ENCODE measurements around the gene MCM5.
A peak's percentile ranks its signal among the peaks of the same experiment; 100 is the strongest.
"Not testable (repeated sequence)": the region's sequence is repeated elsewhere in the genome, so short reads cannot be mapped to it uniquely, and the experiment has no call there.

Gene MCM5

GRCh38 chr22:35454416-35455054 is 54.6 kb downstream of the MCM5 start:
- DNase-seq: no peak

- no peak for DNase-seq
Measured at GRCh38 chr22:35455529-35455928, 55.6 kb downstream of the MCM5 start.

DNA sequence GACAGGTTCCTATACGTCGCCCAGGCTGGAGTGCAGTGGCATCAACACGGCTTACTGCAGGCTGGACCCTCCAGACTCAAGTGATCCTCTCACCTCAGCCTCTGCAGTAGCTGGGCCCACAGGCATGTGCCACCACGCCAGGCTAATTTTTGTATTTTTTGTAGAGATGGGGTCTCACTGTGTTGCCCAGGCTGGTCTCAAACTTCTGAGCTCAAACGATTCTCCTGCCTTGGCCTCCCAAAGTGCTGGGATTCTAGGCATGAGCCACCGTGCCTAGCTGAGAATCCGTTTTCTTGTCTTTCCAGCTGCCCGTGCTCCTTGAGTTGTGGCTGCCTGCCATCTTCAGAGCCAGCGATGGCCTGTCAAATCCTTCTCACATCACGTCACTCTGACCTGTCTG is 56.8 kb downstream of the MCM5 start:
- DNase-seq: no peak

DNA sequence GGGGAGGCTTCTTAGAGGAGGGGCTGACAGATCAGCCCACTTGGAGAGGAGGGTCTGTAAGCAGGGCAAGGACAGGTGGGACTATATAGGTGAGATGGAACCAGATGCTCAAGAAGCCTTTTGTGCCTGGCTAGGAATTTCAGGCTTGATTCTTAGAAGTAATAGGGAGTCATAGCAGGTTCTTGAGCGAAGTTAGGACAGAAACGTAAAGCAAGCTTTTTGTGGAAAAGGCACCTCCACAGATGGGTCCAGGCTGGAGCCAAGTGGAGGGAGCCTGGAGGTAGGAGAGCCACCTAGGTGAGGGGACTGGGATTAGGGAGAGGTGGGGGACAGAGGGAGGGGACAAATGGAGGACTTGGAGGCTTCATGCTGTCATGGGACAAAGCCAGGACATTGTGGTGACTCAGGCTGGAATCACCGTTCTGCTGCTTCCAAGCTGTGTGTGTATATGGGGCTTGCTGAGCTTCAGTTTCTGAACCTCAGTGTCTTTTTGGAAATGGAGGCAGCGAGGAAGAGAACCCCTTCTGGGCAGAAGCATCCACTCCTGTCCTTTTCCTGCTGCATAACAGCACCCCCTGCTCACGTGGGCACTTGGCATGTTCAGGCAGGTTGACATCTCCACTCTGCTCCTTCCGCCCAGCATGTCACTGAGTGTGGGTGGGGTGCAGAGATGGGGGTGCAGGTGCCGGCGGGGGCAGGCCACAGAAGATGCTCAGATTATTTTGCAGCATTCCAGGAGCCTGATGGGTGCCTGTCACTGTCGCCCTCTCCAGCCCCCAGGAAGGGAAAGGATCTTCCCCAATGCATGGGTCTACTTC is 58.0 kb downstream of the MCM5 start:
- no peak for DNase-seq

GRCh38 chr22:35458547-35459422 is 58.8 kb downstream of the MCM5 start:
- DNase-seq: no peak

DNA sequence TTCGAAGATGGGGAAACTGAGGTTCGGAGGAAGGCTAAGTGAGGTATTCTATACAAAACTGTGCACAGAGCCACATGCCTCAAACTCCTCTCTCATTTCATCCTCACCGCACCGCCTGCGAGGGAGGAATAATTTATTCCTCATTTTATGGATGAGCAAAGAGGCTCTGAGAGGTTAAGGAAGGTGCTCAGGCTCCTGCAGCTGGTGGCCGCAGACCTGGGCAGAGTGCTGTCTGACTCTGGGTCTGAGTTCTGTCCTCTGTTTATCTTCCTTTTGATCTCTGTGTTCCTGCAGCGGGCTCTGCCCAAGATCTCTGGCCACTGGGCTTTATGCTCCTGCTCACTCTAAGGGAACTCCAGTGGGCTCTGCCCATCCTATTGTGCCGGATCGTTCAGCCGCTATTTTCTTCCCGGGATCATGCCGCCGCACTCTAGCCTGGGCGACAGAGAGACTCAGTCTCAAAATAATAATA is 59.5 kb downstream of the MCM5 start:
- DNase-seq: no peak

DNA sequence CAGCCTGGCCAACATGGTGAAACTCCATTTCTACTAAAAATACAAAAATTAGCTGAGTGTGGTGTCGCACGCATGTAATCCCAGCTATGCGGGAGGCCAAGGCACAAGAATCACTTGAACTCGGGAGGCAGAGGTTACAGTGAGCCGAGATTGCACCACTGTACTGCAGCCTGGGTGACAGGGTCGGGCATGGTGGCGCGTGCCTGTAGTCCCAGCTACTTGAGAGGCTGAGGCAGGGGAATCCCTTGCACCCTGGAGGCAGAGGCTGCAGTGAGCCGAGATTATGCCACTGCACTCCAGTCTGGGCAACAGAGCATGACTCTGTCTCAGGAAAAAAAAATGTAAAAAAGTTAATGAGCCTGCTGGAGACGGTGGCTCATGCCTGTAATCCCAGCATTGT is 60.0 kb downstream of the MCM5 start:
- DNase-seq: not testable (repeated sequence)

- no peak for DNase-seq
Measured at GRCh38 chr22:35460688-35461087, 60.7 kb downstream of the MCM5 start.

DNA sequence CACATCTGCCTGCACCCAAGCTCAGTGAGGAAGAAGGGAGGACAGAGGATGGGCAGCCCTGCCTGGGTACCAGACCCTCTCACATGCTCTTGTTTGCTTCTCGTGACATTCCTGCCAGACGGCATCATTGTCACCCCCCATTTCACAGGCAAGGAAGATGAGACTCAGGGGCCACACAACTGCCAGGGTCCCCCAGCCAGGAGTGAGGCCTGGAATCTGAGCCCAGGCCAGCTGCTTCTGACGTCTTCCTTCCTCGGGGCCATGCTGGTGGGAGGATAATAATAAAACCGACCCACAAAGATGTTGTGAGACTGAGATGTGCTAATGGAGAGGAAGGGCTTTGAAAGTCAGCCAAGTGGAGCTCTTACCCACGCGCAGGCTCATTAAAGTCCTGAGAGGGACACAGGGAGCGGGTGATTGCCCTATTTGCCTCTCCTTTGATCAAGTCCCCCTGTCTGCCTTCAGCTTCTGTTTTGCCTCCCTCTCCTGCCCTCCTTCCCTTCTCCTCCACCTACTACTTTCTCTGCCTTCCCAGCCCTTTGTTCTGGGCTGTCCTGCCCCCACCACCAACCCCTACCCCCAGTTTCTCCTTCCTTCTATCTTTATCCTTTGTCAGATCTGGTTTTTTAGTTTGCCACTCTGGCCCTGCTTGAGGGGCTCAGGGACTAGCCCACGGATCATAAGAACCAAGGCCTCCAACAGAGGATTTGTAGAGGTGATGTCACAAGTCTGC is 62.7 kb downstream of the MCM5 start:
- no peak for DNase-seq

GRCh38 chr22:35463231-35463933 is 63.4 kb downstream of the MCM5 start:
- no peak for DNase-seq

DNA sequence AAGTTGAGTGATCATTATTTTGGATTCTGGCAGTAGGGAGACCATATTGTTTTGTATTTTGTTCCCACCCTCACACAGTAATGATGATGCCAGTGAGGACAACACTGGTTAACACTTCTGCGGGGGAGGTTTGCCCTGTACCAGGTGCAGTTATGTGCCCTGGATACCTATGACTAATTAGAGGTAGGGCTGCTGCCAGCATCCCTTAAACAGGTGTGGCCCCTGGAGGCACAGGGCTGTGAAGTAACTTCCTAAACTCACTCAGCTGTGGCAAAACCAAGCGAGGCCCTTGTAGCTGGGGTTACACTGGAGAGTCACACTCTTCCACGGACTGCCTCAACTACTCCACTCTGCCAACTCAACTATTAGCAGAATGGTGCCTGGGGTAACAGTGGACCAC is 64.5 kb downstream of the MCM5 start:
- DNase-seq: no peak

GRCh38 chr22:35465109-35465701 is 65.3 kb downstream of the MCM5 start:
- DNase-seq: no peak

- peak; percentile 69 for DNase-seq
Measured at GRCh38 chr22:35467681-35468434, 67.9 kb downstream of the MCM5 start.

DNA sequence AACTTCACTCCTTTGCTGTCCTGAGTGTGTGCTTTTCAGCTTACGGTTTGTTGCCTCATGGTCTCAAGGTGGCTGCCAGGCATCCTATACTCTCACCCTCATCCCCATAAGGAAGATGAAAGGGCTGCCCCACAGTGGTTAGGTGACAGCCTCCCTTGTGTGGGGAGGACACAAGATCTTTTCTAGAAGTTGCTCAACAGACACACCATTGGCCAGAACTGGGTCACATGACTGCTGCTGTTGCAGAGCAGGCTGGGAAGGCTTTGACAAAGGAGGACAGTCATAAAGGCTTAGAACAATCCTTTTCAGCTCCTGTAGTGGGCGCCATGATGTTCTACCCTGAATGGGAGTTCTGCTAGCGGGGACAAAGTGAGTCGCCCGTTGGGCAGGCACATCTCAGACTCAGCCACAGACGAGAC is 71.0 kb downstream of the MCM5 start:
- no peak for DNase-seq

- not testable (repeated sequence) for DNase-seq
Measured at GRCh38 chr22:35471566-35471965, 71.6 kb downstream of the MCM5 start.

DNA sequence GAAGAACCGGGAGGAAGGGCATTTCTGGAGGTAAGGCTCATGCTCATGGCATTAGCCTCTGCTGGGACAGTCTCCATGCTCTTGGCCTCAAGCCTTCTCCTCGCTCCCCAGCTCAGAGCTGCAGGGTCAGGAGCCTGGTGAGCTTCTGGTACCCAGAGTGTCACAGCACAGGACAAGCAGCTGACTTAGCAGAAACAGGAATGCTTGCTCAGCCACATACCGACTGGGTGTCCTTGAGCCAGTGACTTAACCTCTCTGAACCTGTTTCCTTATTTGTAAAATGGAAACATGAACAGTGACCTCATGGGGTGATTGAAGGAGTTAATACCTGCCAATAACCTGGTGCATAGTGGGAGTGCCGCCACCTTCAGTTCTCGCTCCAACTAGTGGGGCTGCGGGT is 72.5 kb downstream of the MCM5 start:
- no peak for DNase-seq

DNA sequence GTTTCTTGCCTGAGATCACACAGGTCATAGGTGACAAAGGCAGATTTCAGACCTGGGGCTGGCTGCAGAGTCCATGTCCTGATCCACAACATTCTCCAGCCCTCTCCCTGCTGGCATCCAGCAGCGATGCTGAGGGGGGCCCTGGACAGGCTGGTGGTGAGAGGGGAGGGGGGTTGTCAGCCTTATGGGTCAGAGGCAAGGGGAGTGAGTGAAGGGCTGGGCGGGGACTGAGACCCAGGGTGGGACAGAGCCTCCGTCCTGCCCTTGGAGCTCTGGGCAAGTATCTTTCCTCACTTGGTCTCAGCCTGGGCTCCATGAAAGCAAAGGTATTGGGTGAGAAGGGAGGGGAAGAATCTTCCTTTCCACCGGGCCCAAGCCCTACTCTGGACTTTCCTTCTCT is 74.0 kb downstream of the MCM5 start:
- DNase-seq: no peak

Measured in NCI-H524 treated with DMSO at 0.1 percent for 48 hours (cell line).